Measurements from ENCODE around the gene GRIA1. TPM values are rescaled to one million over a fixed set of nuclear protein-coding genes. Genes with fewer than 3 reads are reported as not detected.

The GRIA1 gene
- total and polyA plus RNA-seq, 2 donors (not counting 1 experiment from before 2014, with no cell fraction given), result not detected

- WGBS (ENCODE audit: insufficient coverage), result 80% methylated on average over 1 of the region's 2 CpGs
- no peaks in the 10 kb centered on the region for H3K36me3 ChIP-seq (replicated peaks in 1 of 2; ENCODE audit: control extremely low read depth in 1 of 2, control insufficient read depth in 1 of 2, extremely low read depth in 1 of 2, insufficient read depth in 2 of 2, low read length in 1 of 2)
- no peaks in the 10 kb centered on the region for H3K4me1 ChIP-seq (ENCODE audit: control insufficient read depth in 2 of 2, insufficient read depth in 2 of 2, low read length in 2 of 2)
- no peak overlapping the region for H3K27ac ChIP-seq (ENCODE audit: low read length in 2 of 2)
- H3K4me3 ChIP-seq (ENCODE audit: control extremely low read depth in 1 of 5, extremely low read depth in 1 of 5, insufficient read depth in 1 of 5, low read depth in 2 of 5, low read length in 4 of 5), result no peak overlapping the region
- no peaks in the 10 kb centered on the region for H3K79me2 ChIP-seq (ENCODE audit: control insufficient read depth, insufficient read depth, low read length)
- H3K9me3 ChIP-seq (ENCODE audit: control extremely low read depth in 1 of 3, control insufficient read depth in 2 of 3, insufficient read depth in 1 of 3, low read length in 2 of 3), result no peaks in the 10 kb centered on the region
- Mint-ChIP-seq H3K27me3 (peaks cover 6% of the 10 kb centered on the region), H3K9me3 (ENCODE audit: insufficient read depth) (no peaks in the 10 kb centered on the region), H3K27ac (no peak overlapping the region), H3K4me1 (no peaks in the 10 kb centered on the region), H3K4me3 (no peak overlapping the region)
- no peaks in the 10 kb centered on the region for H4K20me1 ChIP-seq (ENCODE audit: control insufficient read depth, insufficient read depth, low read length, poor library complexity, severe bottlenecking)
- TF ChIP-seq EZH2 (IDR thresholded peaks at IDR 0.05; ENCODE audit: borderline replicate concordance, insufficient read depth, low read depth, low read length, poor library complexity, severe bottlenecking) (no peak), CTCF (IDR thresholded peaks at IDR 0.05) (no peak)
- intact Hi-C loops (cut with micrococcal nuclease), result no loop called here
- no peaks in the 10 kb centered on the region for H3K27me3 ChIP-seq (replicated peaks in 1 of 4; ENCODE audit: control extremely low read depth in 1 of 4, control insufficient read depth in 3 of 4, insufficient read depth in 4 of 4, low read length in 3 of 4)
- H3K9ac ChIP-seq (ENCODE audit: low read length), result no peak overlapping the region
- ChIA-PET POLR2A (no interaction called here), CTCF (no interaction called here)
- no peak for ATAC-seq (ENCODE audit: low read depth)
- DNase-seq, result no peak
- no peak overlapping the region for H3K4me2 ChIP-seq (replicated peaks; ENCODE audit: low read depth, low read length, poor library complexity, severe bottlenecking)
- H2AFZ ChIP-seq (ENCODE audit: insufficient read depth, low read depth, low read length, poor library complexity, severe bottlenecking), result no peak overlapping the region
Observed at GRCh38 chr5:153791339-153791738, 300.9 kb downstream of the GRIA1 start.

GRCh38 chr5:153792305-153792704, 301.8 kb downstream of the GRIA1 start:
- Histone ChIP-seq H3K36me3 (replicated peaks in 1 of 2; ENCODE audit: control extremely low read depth in 1 of 2, control insufficient read depth in 1 of 2, extremely low read depth in 1 of 2, insufficient read depth in 2 of 2, low read length in 1 of 2) (no peaks in the 10 kb centered on the region), H2AFZ (ENCODE audit: insufficient read depth, low read depth, low read length, poor library complexity, severe bottlenecking) (no peak overlapping the region), H3K9me3 (ENCODE audit: control extremely low read depth in 1 of 3, control insufficient read depth in 2 of 3, insufficient read depth in 1 of 3, low read length in 2 of 3) (no peaks in the 10 kb centered on the region), H4K20me1 (ENCODE audit: control insufficient read depth, insufficient read depth, low read length, poor library complexity, severe bottlenecking) (no peaks in the 10 kb centered on the region), H3K4me3 (ENCODE audit: control extremely low read depth in 1 of 5, extremely low read depth in 1 of 5, insufficient read depth in 1 of 5, low read depth in 2 of 5, low read length in 4 of 5) (no peak overlapping the region), H3K27me3 (replicated peaks in 1 of 4; ENCODE audit: control extremely low read depth in 1 of 4, control insufficient read depth in 3 of 4, insufficient read depth in 4 of 4, low read length in 3 of 4) (no peaks in the 10 kb centered on the region), H3K4me1 (ENCODE audit: control insufficient read depth in 2 of 2, insufficient read depth in 2 of 2, low read length in 2 of 2) (no peaks in the 10 kb centered on the region), H3K4me2 (replicated peaks; ENCODE audit: low read depth, low read length, poor library complexity, severe bottlenecking) (no peak overlapping the region), H3K27ac (ENCODE audit: low read length in 2 of 2) (no peak overlapping the region), H3K9ac (ENCODE audit: low read length) (no peak overlapping the region), H3K79me2 (ENCODE audit: control insufficient read depth, insufficient read depth, low read length) (no peaks in the 10 kb centered on the region)
- intact Hi-C loops (cut with micrococcal nuclease), result no loop called here
- H3K27me3 Mint-ChIP-seq, result peaks cover 6% of the 10 kb centered on the region
- no peak overlapping the region for H3K27ac Mint-ChIP-seq
- CTCF ChIA-PET, result no interaction called here
- ATAC-seq (ENCODE audit: low read depth) (no peak), DNase-seq (no peak)
- H3K4me1 Mint-ChIP-seq, result no peaks in the 10 kb centered on the region
- no peak for TF ChIP-seq CTCF (IDR thresholded peaks at IDR 0.05)
- no peak for TF ChIP-seq EZH2 (IDR thresholded peaks at IDR 0.05; ENCODE audit: borderline replicate concordance, insufficient read depth, low read depth, low read length, poor library complexity, severe bottlenecking)
- POLR2A ChIA-PET, result no interaction called here
- no peak overlapping the region for H3K4me3 Mint-ChIP-seq
- no peaks in the 10 kb centered on the region for H3K9me3 Mint-ChIP-seq (ENCODE audit: insufficient read depth)

Measured in B cell (primary cell).